Left renal cortex interstitium (tissue), 4 donors: ENCODE data around the gene FARS2. TPM values are rescaled to one million over a fixed set of nuclear protein-coding genes. Genes with fewer than 3 reads are reported as not detected.
"Not testable (repeated sequence)": the region's sequence is repeated elsewhere in the genome, so short reads cannot be mapped to it uniquely, and the experiment has no call there.

Source experiments
- DNase-seq, 4 donors: peaks; one replicate each; pipeline ENCODE4 v3.0.0-alpha.2; 2013; ENCODE audit warnings: low read depth in 4 of 4, low spot score in 2 of 4, missing footprints in 1 of 4
- polyA plus RNA-seq, 4 donors: library from polyadenylated mRNA; unstranded; fragments of 120-200 nt; gene quantifications; one replicate each; pipeline ENCODE4 v1.2.1, GENCODE V29; 2013; ENCODE audit not compliant: insufficient read length in 4 of 4

The FARS2 gene
- polyA plus RNA-seq, 4 donors, result 20.4 to 23.0 (median 21.8) TPM

DNA sequence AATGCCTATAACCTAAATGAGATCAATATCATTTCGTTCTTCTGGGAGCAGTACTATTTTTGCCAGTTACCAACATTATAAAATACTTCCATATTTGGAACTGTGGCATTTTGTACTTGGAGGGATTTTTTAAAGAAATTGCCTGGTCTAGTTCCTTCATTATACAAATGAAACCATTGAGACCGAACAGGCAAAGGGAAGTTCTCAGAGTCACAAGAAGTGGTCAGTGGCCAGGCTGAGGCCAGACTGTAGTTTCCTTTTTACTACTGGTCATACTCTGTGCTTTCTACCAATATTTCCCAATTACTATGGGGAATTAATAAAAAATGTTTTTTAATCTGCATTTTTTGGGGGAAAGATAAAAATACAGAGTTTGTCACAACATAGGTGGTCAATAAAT is 413.4 kb downstream of the FARS2 start:
- no peak for DNase-seq

GRCh38 chr6:5676701-5677100 is 415.4 kb downstream of the FARS2 start:
- no peak for DNase-seq

DNA sequence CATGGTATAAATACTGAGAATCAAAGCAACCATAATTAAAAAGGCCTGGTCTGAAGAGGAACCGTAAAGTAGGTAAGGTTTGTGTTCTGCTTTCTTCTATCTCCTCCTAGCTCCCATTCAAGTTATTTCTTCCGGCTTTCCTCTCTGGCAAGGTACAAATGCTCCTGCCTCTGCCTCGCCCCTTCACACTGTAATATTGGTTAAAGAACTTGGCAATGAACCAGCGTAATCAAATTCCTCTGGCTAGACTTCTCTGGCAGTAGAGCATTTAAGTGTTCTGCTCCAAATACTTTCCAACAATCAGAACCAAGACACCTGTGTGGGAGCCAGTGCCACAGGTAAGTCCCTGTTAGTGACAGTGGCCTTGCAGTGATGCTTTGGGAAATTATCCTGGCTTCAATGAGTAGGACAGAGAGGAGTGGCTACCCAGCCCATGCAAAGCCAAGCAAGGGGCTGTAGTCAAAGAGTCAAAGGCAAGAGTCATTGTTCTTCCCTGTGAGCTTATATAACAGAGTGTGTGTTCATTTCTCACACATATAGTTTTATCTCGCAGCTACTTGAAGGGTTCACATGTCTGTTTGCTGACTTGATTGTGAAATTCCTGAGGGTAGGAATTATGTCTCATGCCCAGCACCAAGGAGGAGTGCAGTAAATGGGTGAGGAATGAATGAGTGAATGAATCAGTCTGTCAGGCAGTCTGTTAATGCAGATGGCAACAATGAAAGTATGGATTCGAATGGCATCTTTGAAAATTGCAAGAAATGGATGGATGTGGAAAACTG is 416.1 kb downstream of the FARS2 start:
- no peak for DNase-seq

DNA sequence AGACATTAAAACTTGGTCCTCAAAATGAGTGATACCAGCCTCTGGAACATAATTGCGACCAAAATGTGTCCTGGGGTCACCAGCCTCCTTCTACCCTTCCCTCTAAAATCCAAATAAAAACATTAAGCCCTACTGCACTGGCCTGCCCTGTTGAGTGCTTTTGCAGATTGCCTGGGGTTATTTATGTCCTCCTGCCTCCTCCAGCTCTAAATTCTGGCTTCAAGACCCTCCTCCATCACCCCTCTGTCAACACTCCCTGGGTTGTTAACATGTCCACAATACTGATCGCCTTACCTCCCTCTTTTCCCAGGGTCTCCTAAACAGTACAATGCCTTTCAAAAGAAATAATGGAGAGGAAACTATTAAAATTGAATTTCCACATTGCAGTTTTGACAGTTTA is 418.0 kb downstream of the FARS2 start:
- DNase-seq, result no peak

GRCh38 chr6:5679691-5680090 is 418.4 kb downstream of the FARS2 start:
- DNase-seq, result no peak

DNA sequence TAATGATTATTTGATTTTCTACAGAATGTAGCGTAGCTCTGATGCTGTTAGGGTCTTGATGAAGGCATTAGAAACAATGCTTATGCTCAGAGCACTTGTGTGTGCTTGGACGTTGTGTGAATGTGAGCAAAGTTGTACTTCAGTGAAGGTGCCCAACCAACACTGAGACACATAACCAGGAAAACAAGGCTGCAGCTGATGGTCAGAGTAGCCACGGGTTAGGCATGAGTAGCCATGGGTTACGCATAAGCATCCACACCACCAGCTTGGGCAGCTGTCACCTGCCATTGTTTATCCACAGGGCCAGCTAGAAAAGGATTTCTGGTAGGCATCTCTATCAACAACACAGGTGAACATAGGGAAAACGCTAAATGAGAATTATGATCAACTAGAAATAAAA is 418.8 kb downstream of the FARS2 start:
- DNase-seq, result no peak

DNA sequence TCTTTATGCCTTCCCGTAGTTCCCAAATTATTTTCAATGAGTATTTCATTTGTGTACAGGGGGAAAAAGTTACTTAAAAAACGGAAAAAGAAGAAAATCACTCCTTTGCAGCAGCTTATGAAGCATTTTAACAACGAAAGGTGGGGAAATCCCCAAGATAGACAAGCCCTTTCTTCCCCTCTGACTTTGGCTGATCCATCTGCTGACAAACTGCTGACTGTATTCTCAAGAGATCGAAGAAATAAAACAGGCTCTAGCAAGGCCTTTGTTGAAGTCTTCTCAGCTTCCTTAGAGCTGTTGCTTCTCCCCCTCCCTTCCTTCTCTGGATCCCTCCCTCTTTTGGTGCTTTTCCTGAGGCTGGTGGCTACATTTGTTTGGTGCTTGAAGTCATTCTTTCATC is 420.2 kb downstream of the FARS2 start:
- DNase-seq, result no peak

DNA sequence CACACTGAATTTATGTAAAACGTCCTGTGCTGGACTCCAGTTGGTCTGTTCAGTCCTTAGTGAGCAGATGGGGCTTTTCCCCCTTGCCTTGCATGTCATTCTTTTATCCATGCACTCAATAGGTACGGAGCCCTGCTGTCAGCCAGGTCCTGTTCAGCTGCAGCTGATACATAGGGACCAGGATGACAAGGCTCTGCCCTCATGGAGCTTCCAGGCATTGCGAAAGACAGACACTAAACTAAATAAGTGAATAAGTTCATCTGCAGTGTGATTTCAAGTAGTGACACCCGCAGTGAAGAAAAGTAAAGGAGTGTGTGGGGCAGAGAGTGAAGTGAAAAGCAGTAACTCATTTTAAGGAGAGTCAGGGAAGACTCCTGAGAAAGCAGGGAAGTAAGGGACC is 421.2 kb downstream of the FARS2 start:
- DNase-seq, result no peak

- DNase-seq, result not testable (repeated sequence)
These were observed 422.4 kb downstream of the FARS2 start for GRCh38 chr6:5683747-5684146.

- no peak for DNase-seq
These were observed 423.2 kb downstream of the FARS2 start for GRCh38 chr6:5684320-5685053.

DNA sequence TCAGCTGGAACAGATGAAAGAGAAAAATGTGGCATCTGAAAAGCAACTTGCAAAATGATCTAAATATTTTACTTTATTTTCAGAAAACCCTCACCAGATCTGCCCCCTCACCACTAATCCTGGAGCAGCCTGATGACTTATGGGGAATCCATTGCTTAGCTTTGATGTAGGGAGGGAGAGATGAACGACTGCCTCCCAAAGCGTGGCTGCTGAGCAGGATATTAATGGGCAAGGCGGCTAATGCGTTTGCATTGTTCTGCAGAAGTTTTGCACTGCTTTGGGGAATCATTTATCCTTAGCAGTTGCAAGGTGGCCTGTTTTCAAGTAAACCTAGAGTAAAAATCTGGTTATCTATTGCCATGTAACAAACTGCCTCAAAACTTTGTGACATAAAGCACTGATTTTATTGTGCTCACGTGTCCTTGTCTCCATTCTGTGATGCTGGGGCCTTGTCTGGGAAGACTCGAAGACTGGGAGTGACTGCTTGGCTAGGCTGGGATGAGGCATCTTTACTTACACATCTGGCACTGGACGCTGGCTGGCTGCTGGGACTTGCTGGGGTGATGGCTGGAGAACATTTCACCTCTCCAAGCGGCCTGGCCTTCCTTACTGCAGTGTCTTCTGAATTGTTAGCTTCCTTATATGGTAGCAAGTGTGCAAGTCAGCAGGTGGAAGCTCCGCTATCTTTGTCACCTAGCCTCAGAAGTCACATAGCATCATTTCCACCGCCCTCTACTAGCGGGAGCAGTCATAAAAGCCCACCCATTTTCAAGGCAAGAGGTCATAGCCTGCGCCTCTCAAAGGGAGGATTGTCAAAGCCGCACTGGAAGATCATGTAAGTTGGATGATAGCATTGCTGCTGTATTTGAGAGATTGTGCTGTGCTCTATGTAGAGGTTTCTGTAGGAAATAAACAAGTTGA is 432.2 kb downstream of the FARS2 start:
- DNase-seq, result no peak

GRCh38 chr6:5695260-5696245 is 434.2 kb downstream of the FARS2 start:
- DNase-seq, result no peak

- DNase-seq, result no peak
These were observed 436.2 kb downstream of the FARS2 start for GRCh38 chr6:5697508-5697907.

DNA sequence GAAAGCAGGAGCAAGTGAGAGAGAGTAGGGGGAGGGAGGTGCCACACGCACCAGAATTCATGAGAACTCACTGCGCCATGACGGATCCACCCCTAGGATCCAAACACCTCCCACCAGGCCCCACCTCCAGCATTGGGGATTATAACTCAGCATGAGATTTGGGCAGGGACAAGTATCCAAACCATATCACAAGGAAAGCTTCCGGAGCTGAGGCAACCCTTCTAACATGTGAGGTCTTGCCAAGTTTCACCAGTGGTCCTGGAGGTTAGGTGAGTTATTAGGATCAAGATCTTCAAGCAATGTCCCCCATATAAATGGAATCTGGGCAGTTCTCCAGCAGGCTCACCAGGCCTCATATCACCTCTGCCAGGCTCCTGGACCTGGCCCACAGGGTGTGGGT is 437.0 kb downstream of the FARS2 start:
- DNase-seq, result no peak

DNA sequence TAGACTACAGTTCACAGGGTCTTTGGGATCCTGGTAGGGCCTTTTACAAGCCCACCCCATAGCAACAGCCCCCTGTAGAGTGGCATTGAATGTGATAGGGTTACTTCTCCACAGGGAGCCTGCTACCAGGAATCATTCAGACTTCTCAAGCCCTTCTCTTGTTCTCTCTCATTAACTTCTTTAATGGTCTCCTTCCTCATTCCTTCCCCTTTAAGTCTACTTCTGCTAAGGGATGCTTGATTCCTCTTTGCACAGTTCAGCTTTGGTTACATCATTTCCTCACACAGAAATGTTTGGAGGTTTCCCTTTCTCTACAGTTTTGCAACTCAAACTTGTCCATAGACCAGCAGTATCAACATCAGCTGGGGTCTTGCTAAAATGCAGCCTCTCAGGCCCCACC is 437.8 kb downstream of the FARS2 start:
- DNase-seq, result not testable (repeated sequence)

- DNase-seq, result no peak
These were observed 439.9 kb downstream of the FARS2 start for GRCh38 chr6:5701174-5701573.

DNA sequence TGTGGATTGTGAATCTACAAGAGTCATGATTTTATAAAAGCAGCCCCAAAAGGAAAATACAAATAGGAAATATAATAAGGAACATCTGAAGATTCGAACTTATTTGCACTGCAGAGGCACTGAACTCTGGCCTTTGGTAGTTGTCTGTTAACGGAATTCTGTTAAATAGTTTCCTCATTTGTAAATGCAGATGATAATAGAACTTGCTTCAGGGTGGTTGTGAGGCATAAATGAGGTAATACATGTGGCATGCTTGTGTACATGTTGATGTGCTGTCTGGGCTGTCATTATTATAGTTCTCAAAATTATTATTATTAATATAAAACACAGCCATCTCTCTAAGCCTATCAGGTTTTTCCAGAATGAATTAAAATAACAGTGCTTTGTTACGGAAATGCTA is 443.4 kb downstream of the FARS2 start:
- DNase-seq, result no peak

DNA sequence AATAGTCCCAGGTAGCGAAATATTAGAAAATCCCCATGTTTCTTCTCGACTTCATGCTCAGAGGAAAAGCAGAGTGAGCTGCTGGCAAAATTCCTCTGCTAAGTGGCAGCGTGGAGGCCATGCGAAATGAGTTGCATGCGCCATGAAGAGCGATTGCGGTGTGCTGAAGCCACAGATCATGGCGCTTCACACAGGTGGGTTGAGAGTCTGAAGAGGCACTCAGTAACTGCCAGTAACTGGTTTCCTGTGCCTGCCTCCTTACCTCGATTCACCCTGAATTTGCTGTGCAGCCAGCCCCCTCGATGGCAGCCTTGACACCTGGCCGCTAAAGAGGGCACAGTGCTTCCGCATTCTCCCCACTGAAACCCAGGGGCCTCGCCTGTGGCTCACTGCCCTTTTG is 443.9 kb downstream of the FARS2 start:
- DNase-seq, result no peak

DNA sequence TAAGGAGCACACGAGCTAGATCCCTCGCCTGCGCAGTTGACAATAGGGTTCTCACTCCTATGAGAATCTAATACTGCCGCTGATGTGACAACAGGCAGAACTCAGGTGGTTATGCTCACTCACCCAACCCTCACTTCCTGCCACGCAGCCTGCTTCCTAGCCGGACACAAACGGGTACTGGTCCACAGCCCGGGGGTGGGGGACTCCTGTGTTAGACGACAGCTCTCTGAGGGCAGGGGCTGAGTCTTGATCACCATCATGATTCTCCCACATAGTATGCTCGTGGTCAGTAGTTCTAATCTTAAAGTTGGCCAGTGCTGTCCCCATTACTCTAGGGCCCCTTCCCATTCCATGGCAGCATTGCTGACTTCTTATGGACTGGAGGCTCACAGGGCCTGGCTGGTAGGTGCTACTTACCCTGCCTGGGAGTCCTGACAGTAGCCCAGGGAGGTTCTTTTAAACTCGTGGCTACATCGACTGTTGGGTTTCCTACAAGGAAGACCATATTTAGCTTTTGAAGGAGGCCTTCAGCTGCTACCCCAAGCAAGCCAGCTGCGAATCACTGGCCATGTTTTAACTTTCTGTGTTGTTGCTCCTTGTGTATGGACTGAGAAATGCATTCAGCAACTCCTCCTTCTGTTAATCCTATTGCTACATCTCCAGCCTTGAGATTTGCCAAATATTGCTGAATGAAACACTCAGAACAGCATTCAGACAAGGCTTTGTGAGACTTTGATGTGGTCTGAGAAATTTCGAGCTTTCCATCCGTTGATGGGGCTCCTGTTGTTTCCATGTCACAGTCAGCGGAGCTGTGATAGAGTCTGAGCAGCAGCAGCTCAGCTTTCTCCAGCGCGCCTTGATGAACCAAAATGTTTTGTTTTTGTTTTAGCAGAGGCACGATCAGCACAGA is 445.1 kb downstream of the FARS2 start:
- DNase-seq, result no peak
